ENCODE measurements around the gene LPP. TPM values are rescaled to one million over a fixed set of nuclear protein-coding genes. Genes with fewer than 3 reads are reported as not detected.

The LPP gene
- total RNA-seq, 1 donor, result 196 TPM

DNA sequence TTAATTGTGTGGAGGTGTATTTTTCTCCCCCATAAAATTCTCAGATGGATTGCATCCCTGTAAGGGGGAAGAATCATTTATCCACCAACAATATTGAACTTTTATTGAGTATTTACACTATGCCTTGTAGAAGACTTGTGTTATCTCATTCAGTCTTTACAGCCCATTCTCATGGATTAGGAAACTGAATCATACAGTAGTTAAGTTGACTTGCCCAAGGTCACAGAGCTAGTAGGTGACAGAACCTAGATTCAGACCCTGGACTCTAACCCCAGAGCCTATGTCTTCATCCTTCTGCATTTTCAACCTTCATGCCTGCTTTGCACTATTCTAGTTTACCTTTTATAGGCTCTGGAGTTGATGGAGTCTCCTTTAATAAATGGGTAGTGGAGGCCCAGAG is 226.8 kb downstream of the LPP start:
- TF ChIP-seq, protein P1, sequence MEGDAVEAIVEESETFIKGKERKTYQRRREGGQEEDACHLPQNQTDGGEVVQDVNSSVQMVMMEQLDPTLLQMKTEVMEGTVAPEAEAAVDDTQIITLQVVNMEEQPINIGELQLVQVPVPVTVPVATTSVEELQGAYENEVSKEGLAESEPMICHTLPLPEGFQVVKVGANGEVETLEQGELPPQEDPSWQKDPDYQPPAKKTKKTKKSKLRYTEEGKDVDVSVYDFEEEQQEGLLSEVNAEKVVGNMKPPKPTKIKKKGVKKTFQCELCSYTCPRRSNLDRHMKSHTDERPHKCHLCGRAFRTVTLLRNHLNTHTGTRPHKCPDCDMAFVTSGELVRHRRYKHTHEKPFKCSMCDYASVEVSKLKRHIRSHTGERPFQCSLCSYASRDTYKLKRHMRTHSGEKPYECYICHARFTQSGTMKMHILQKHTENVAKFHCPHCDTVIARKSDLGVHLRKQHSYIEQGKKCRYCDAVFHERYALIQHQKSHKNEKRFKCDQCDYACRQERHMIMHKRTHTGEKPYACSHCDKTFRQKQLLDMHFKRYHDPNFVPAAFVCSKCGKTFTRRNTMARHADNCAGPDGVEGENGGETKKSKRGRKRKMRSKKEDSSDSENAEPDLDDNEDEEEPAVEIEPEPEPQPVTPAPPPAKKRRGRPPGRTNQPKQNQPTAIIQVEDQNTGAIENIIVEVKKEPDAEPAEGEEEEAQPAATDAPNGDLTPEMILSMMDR (IDR thresholded peaks at IDR 0.05; ENCODE audit: insufficient read depth, low read depth, low read length), result no peak
- no peak for DNase-seq (ENCODE audit: low read depth)
- no peak overlapping the region for H3K4me3 ChIP-seq (ENCODE audit: low read depth, low read length)

DNA sequence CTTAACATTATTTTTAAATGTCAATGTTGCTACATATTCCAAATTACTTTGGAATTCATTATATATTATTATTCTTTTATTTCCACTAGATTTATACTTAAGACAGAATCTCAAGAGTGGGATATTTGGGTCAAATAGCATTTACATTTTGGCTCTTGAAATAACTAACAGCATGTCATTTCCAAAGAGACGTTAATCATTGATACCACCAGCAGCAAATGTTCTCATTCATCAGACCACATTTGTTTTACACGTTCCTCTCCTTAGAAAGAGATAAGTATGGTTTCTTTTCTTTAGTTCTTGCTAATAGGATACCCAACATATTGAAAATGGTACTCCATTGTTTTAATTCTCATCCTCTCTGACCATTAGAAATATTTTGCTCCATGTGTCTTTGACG is 229.8 kb downstream of the LPP start:
- H3K4me3 ChIP-seq (ENCODE audit: low read depth, low read length), result no peak overlapping the region
- TF ChIP-seq, protein P1 (IDR thresholded peaks at IDR 0.05; ENCODE audit: insufficient read depth, low read depth, low read length), result no peak
- DNase-seq (ENCODE audit: low read depth), result no peak

- TF ChIP-seq, protein P1 (IDR thresholded peaks at IDR 0.05; ENCODE audit: insufficient read depth, low read depth, low read length), result no peak
- no peak overlapping the region for H3K4me3 ChIP-seq (ENCODE audit: low read depth, low read length)
- peak; percentile 81 for DNase-seq (ENCODE audit: low read depth)
Measured at GRCh38 chr3:188385295-188385694, 231.3 kb downstream of the LPP start.

- H3K4me3 ChIP-seq (ENCODE audit: low read depth, low read length), result no peak overlapping the region
- DNase-seq (ENCODE audit: low read depth), result no peak
- TF ChIP-seq, protein P1 (IDR thresholded peaks at IDR 0.05; ENCODE audit: insufficient read depth, low read depth, low read length), result no peak
Measured at GRCh38 chr3:188389711-188390342, 235.9 kb downstream of the LPP start.

DNA sequence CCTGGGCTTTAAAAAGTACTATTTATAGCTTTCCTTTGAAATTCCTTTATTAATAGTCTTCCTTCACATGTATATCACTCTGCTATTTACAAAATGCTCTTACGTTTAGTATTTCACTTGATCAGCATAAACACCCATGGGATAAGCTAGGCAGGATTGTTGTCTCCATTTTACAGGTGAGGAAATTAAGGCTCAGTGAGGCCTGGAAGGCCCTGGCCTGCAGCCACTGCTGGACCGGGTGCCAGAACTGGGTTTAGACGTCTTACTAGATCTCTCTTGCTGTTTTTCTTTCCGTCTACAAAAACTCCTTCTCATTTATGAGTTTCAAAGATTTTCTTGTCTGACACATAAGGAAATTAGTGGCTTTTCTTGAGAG is 236.4 kb downstream of the LPP start:
- TF ChIP-seq, protein P1 (IDR thresholded peaks at IDR 0.05; ENCODE audit: insufficient read depth, low read depth, low read length), result no peak
- no peak overlapping the region for H3K4me3 ChIP-seq (ENCODE audit: low read depth, low read length)
- no peak for DNase-seq (ENCODE audit: low read depth)

GRCh38 chr3:188390775-188391443 is 237.0 kb downstream of the LPP start:
- no peak overlapping the region for H3K4me3 ChIP-seq (ENCODE audit: low read depth, low read length)
- TF ChIP-seq, protein P1 (IDR thresholded peaks at IDR 0.05; ENCODE audit: insufficient read depth, low read depth, low read length), result peak; percentile 13
- DNase-seq (ENCODE audit: low read depth), result no peak
